GM23248 (cell line): ENCODE results near the gene KDM1A. TPM values are rescaled to one million over a fixed set of nuclear protein-coding genes. Genes with fewer than 3 reads are reported as not detected.

Source experiments
- DNase-seq: peaks from one replicate; pipeline ENCODE4 v3.0.0-alpha.2; 2015
- H2AFZ ChIP-seq: fragments of 200-600 bp; sonication (generic); 2 replicates; pipeline ENCODE4 v1.6.1; 2016; ENCODE audit warnings: antibody characterized with exemption
- H3F3A ChIP-seq: fragments of 200-600 bp; sonication (generic); 2 replicates; pipeline ENCODE4 v1.6.1; 2016; ENCODE audit warnings: mild to moderate bottlenecking, antibody characterized with exemption, mixed run types; ENCODE audit not compliant: insufficient read depth
- H3K27ac ChIP-seq: fragments of 200-600 bp; sonication (generic); 2 replicates; pipeline ENCODE4 v1.5.1; 2016; ENCODE audit warnings: mild to moderate bottlenecking
- H3K27me3 ChIP-seq: fragments of 200-600 bp; sonication (generic); replicated peaks from 2 replicates; pipeline ENCODE4 v1.6.1; 2016; ENCODE audit warnings: mild to moderate bottlenecking; ENCODE audit not compliant: insufficient read depth
- H3K36me3 ChIP-seq: fragments of 200-600 bp; sonication (generic); 2 replicates; pipeline ENCODE4 v1.6.1; 2016; ENCODE audit warnings: low read depth, mild to moderate bottlenecking
- H3K4me1 ChIP-seq: fragments of 200-600 bp; sonication (generic); 2 replicates; pipeline ENCODE4 v1.6.1; 2016; ENCODE audit warnings: mild to moderate bottlenecking; ENCODE audit not compliant: insufficient read depth
- H3K4me2 ChIP-seq: fragments of 200-600 bp; sonication (generic); one replicate; pipeline ENCODE4 v1.6.1; 2016; ENCODE audit warnings: mild to moderate bottlenecking; ENCODE audit not compliant: unreplicated experiment
- H3K4me3 ChIP-seq: fragments of 200-600 bp; sonication (generic); 2 replicates; pipeline ENCODE4 v1.5.1; 2016; ENCODE audit warnings: mild to moderate bottlenecking
- H3K79me2 ChIP-seq: fragments of 200-600 bp; sonication (generic); 2 replicates; pipeline ENCODE4 v1.6.1; 2016; ENCODE audit warnings: mild to moderate bottlenecking; ENCODE audit not compliant: insufficient read depth
- H3K9ac ChIP-seq: fragments of 200-600 bp; sonication (generic); 2 replicates; pipeline ENCODE4 v1.6.1; 2016; ENCODE audit warnings: mild to moderate bottlenecking
- H3K9me2 ChIP-seq: fragments of 200-600 bp; sonication (generic); 2 replicates; pipeline ENCODE4 v1.6.1; 2016; ENCODE audit warnings: mixed run types, mild to moderate bottlenecking, moderate library complexity; ENCODE audit not compliant: insufficient read depth
- H3K9me3 ChIP-seq: fragments of 200-600 bp; sonication (generic); one replicate; pipeline ENCODE4 v1.6.1; 2017; ENCODE audit warnings: low read depth
- H4K20me1 ChIP-seq: fragments of 200-600 bp; sonication (generic); 2 replicates; pipeline ENCODE4 v1.6.0; 2016; ENCODE audit not compliant: insufficient read depth
- EZH2 ChIP-seq: fragments of 200-600 bp; sonication (generic); IDR thresholded peaks from 2 replicates; pipeline ENCODE4 v1.6.1; 2018; ENCODE audit warnings: antibody characterized with exemption, mild to moderate bottlenecking; ENCODE audit not compliant: insufficient read depth, poor library complexity, severe bottlenecking
- EZH2phosphoT487 ChIP-seq: fragments of 200-600 bp; sonication (generic); IDR thresholded peaks from 2 replicates; pipeline ENCODE4 v1.6.1; 2018; ENCODE audit warnings: antibody characterized with exemption, moderate library complexity, mild to moderate bottlenecking, low read depth; ENCODE audit not compliant: insufficient read depth
- WGBS, 2 experiments: methylation state at CpG; one replicate each; pipeline ENCODE4 v1.1.6; 2015 to 2017; ENCODE audit warnings: low lambda C conversion rate in 2 of 2, low coverage in 1 of 2; ENCODE audit errors: missing lambda C conversion rate in 2 of 2; 5-methylcytosine and 5-hydroxymethylcytosine counted together
- in situ Hi-C: fragments of 300-500 bp; cut with MboI; formaldehyde crosslinking; loops from 2 replicates; pipeline ENCODE4 v1.15.0; 2020
- polyA plus RNA-seq: library from polyadenylated mRNA; unstranded; fragments of >200 nt; fragmentation: Nextera tagmentation; extraction: Ambion mirVana; gene quantifications from 2 replicates; pipeline ENCODE4 v1.2.1, GENCODE V29; 2016
- total RNA-seq: library from RNA; depleted of rRNA; stranded (reverse); fragments of >200 nt; shearing (Covaris generic); gene quantifications from 2 replicates; pipeline ENCODE4 v1.2.3, GENCODE V29; 2014

KDM1A gene
- total and polyA plus RNA-seq, 2 experiments from 2014 or later = 30.3 to 62.5 TPM

- Histone ChIP-seq H3K9me3 (no peaks in the 10 kb centered on the region), H4K20me1 (no peaks in the 10 kb centered on the region), H3K36me3 (peaks cover 31% of the 10 kb centered on the region), H3F3A (peaks cover 17% of the 10 kb centered on the region; the same call in 1 of the 2 replicates), H3K4me2 (no peak overlapping the region), H3K79me2 (no peaks in the 10 kb centered on the region), H3K9ac (no peak overlapping the region), H3K9me2 (no peaks in the 10 kb centered on the region), H2AFZ (no peak overlapping the region), H3K4me1 (peaks cover 7% of the 10 kb centered on the region), H3K4me3 (no peak overlapping the region), H3K27ac (no peak overlapping the region), H3K27me3 (no peaks in the 10 kb centered on the region)
- in situ Hi-C loops = no loop called here
- DNase-seq = peak; percentile 19
- no peak for TF ChIP-seq EZH2phosphoT487
- no peak for TF ChIP-seq EZH2
Measured at GRCh38 chr1:23074012-23074411, 54.7 kb downstream of the KDM1A start.

- no peak for DNase-seq
- 85 to 87% methylated on average over 6 of the region's 6 CpGs for WGBS, 2 experiments
- no peak overlapping the region for H2AFZ ChIP-seq
- H3K4me1 ChIP-seq = peaks cover 4% of the 10 kb centered on the region
- no peak overlapping the region for H3K4me3 ChIP-seq
- no peaks in the 10 kb centered on the region for H3K9me3 ChIP-seq
- H3K9me2 ChIP-seq = no peaks in the 10 kb centered on the region
- peaks cover 15% of the 10 kb centered on the region; the same call in 1 of the 2 replicates for H3F3A ChIP-seq
- no peaks in the 10 kb centered on the region for H3K27me3 ChIP-seq
- peaks cover 54% of the 10 kb centered on the region for H3K36me3 ChIP-seq
- H3K27ac ChIP-seq = no peak overlapping the region
- no peak overlapping the region for H3K4me2 ChIP-seq
- no peaks in the 10 kb centered on the region for H4K20me1 ChIP-seq
- TF ChIP-seq EZH2phosphoT487 (no peak), EZH2 (no peak)
- in situ Hi-C loops = no loop called here
- no peak overlapping the region for H3K9ac ChIP-seq
- H3K79me2 ChIP-seq = no peaks in the 10 kb centered on the region
Measured at GRCh38 chr1:23079025-23079424, 59.8 kb downstream of the KDM1A start.

GRCh38 chr1:23080885-23081284, 61.6 kb downstream of the KDM1A start:
- Histone ChIP-seq H3K9me3 (no peaks in the 10 kb centered on the region), H3K4me2 (no peak overlapping the region), H3K36me3 (peaks cover 58% of the 10 kb centered on the region), H3K27me3 (no peaks in the 10 kb centered on the region), H3K4me1 (no peaks in the 10 kb centered on the region), H2AFZ (no peak overlapping the region), H3K9ac (no peak overlapping the region), H3K79me2 (no peaks in the 10 kb centered on the region), H3K27ac (no peak overlapping the region), H4K20me1 (no peaks in the 10 kb centered on the region), H3F3A (peaks cover 17% of the 10 kb centered on the region; the same call in 1 of the 2 replicates), H3K4me3 (no peak overlapping the region), H3K9me2 (no peaks in the 10 kb centered on the region)
- in situ Hi-C loops = no loop called here
- TF ChIP-seq EZH2 (no peak), EZH2phosphoT487 (no peak)
- WGBS, 2 experiments = 85 to 86% methylated on average over 3 of the region's 3 CpGs
- DNase-seq = no peak

GRCh38 chr1:23081376-23081775, 62.1 kb downstream of the KDM1A start:
- Histone ChIP-seq H2AFZ (no peak overlapping the region), H3K4me3 (no peak overlapping the region), H3K36me3 (peaks cover 58% of the 10 kb centered on the region), H3K27ac (no peak overlapping the region), H3K9me3 (no peaks in the 10 kb centered on the region), H3K79me2 (no peaks in the 10 kb centered on the region), H3K9me2 (no peaks in the 10 kb centered on the region), H3K27me3 (no peaks in the 10 kb centered on the region), H3K9ac (no peak overlapping the region), H3K4me2 (no peak overlapping the region), H4K20me1 (no peaks in the 10 kb centered on the region), H3K4me1 (no peaks in the 10 kb centered on the region), H3F3A (peaks cover 17% of the 10 kb centered on the region; the same call in 1 of the 2 replicates)
- TF ChIP-seq EZH2phosphoT487 (no peak), EZH2 (no peak)
- peak; percentile 13 for DNase-seq
- in situ Hi-C loops = no loop called here
- 97 to 98% methylated on average over 3 of the region's 3 CpGs for WGBS, 2 experiments
